LNCaP clone FGC (cell line): ENCODE results near the gene DKKL1.
A peak's percentile ranks its signal among the peaks of the same experiment; 100 is the strongest.

Source experiments
- DNase-seq: peaks from one replicate; pipeline ENCODE4 v3.0.0-alpha.2; 2011; ENCODE audit warnings: low read depth
- H3K4me3 ChIP-seq: 2 replicates; pipeline ENCODE4 v1.5.1; 2011; ENCODE audit warnings: mild to moderate bottlenecking, low read depth, low read length, control low read depth
- CTCF ChIP-seq: IDR thresholded peaks from 2 replicates; pipeline ENCODE4 v1.5.1; 2012; ENCODE audit warnings: mild to moderate bottlenecking; ENCODE audit not compliant: control insufficient read depth, insufficient read depth; ENCODE audit errors: extremely low read depth

The DKKL1 gene

GRCh38 chr19:49357186-49357585 lies 6.5 kb upstream of the DKKL1 start:
- DNase-seq, result no peak
- no peak overlapping the region for H3K4me3 ChIP-seq
- TF ChIP-seq CTCF, result no peak

GRCh38 chr19:49359851-49360820 lies 3.5 kb upstream of the DKKL1 start:
- no peak for TF ChIP-seq CTCF
- no peak for DNase-seq
- H3K4me3 ChIP-seq, result peak overlapping the region; percentile 90; the same call in 1 of the 2 replicates

GRCh38 chr19:49361438-49362047 lies 2.1 kb upstream of the DKKL1 start:
- no peak for TF ChIP-seq CTCF
- peak; percentile 30 for DNase-seq
- peak overlapping the region; percentile 90 for H3K4me3 ChIP-seq

- no peak for DNase-seq
- H3K4me3 ChIP-seq, result peak within 1 kb of the TSS; percentile 90
- no peak for TF ChIP-seq CTCF
Observed at GRCh38 chr19:49362048-49362928, 1.4 kb upstream of the DKKL1 start, which contains the start of gene TEAD2. Gene TEAD2, minus strand, starts transcription at chr19:49362416. Its CDS starts 2,341 bp downstream, at chr19:49360075.

GRCh38 chr19:49362929-49363267 lies 779 bp upstream of the DKKL1 start:
- H3K4me3 ChIP-seq, result peak overlapping the region; percentile 90
- no peak for TF ChIP-seq CTCF
- no peak for DNase-seq

GRCh38 chr19:49364083-49364737 lies 533 bp downstream of the DKKL1 start:
- no peak for DNase-seq
- TF ChIP-seq CTCF, result no peak
- peak overlapping the region; percentile 25; the same call in 1 of the 2 replicates for H3K4me3 ChIP-seq
